ENCODE results near the gene NEU4.
"Not testable (repeated sequence)": the region's sequence is repeated elsewhere in the genome, so short reads cannot be mapped to it uniquely, and the experiment has no call there.

- not testable (repeated sequence) for TF ChIP-seq POLR2A, POLR2AphosphoS5 (IDR thresholded peaks at IDR 0.05)
- TF ChIP-seq, protein P1, sequence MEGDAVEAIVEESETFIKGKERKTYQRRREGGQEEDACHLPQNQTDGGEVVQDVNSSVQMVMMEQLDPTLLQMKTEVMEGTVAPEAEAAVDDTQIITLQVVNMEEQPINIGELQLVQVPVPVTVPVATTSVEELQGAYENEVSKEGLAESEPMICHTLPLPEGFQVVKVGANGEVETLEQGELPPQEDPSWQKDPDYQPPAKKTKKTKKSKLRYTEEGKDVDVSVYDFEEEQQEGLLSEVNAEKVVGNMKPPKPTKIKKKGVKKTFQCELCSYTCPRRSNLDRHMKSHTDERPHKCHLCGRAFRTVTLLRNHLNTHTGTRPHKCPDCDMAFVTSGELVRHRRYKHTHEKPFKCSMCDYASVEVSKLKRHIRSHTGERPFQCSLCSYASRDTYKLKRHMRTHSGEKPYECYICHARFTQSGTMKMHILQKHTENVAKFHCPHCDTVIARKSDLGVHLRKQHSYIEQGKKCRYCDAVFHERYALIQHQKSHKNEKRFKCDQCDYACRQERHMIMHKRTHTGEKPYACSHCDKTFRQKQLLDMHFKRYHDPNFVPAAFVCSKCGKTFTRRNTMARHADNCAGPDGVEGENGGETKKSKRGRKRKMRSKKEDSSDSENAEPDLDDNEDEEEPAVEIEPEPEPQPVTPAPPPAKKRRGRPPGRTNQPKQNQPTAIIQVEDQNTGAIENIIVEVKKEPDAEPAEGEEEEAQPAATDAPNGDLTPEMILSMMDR (IDR thresholded peaks at IDR 0.05 in 8 of 11, conservative IDR thresholded peaks at IDR 0.05 in 3 of 11) = not testable (repeated sequence)
Measured at GRCh38 chr2:241819947-241820624, 11.1 kb downstream of the NEU4 start.

Data from spleen (tissue), 7 donors.